ENCODE measurements around the gene FMR1NB. TPM values are rescaled to one million over a fixed set of nuclear protein-coding genes. Genes with fewer than 3 reads are reported as not detected.

Gene FMR1NB
- polyA plus RNA-seq, 1 donor from 2014 or later = not detected

- Histone ChIP-seq H3K27ac (ENCODE audit: low read length) (no peak overlapping the region), H3K36me3 (ENCODE audit: insufficient read depth, low read length) (no peaks in the 10 kb centered on the region), H3F3A (ENCODE audit: insufficient read depth, low read length, poor library complexity, severe bottlenecking) (no peaks in the 10 kb centered on the region), H2AFZ (ENCODE audit: low read depth, low read length) (no peak overlapping the region), H3K4me2 (ENCODE audit: low read length) (no peak overlapping the region), H3K79me2 (replicated peaks; ENCODE audit: insufficient read depth, low read length) (no peaks in the 10 kb centered on the region), H3K9me2 (ENCODE audit: insufficient read depth, low read length) (no peaks in the 10 kb centered on the region), H4K20me1 (ENCODE audit: insufficient read depth) (no peaks in the 10 kb centered on the region), H3K9me3 (ENCODE audit: low read length) (no peaks in the 10 kb centered on the region), H3K27me3 (ENCODE audit: insufficient read depth, low read depth, low read length) (no peaks in the 10 kb centered on the region), H3K4me3 (ENCODE audit: low read length) (no peak overlapping the region), H3K9ac (ENCODE audit: low read length) (no peak overlapping the region)
- TF ChIP-seq MXI1 (conservative IDR thresholded peaks at IDR 0.05; ENCODE audit: poor library complexity, severe bottlenecking) = no peak
- TF ChIP-seq TAF1 (IDR thresholded peaks at IDR 0.05; ENCODE audit: low read depth) = no peak
- TF ChIP-seq EP300 (conservative IDR thresholded peaks at IDR 0.05; ENCODE audit: poor library complexity, severe bottlenecking) = no peak
- TF ChIP-seq, protein P1, sequence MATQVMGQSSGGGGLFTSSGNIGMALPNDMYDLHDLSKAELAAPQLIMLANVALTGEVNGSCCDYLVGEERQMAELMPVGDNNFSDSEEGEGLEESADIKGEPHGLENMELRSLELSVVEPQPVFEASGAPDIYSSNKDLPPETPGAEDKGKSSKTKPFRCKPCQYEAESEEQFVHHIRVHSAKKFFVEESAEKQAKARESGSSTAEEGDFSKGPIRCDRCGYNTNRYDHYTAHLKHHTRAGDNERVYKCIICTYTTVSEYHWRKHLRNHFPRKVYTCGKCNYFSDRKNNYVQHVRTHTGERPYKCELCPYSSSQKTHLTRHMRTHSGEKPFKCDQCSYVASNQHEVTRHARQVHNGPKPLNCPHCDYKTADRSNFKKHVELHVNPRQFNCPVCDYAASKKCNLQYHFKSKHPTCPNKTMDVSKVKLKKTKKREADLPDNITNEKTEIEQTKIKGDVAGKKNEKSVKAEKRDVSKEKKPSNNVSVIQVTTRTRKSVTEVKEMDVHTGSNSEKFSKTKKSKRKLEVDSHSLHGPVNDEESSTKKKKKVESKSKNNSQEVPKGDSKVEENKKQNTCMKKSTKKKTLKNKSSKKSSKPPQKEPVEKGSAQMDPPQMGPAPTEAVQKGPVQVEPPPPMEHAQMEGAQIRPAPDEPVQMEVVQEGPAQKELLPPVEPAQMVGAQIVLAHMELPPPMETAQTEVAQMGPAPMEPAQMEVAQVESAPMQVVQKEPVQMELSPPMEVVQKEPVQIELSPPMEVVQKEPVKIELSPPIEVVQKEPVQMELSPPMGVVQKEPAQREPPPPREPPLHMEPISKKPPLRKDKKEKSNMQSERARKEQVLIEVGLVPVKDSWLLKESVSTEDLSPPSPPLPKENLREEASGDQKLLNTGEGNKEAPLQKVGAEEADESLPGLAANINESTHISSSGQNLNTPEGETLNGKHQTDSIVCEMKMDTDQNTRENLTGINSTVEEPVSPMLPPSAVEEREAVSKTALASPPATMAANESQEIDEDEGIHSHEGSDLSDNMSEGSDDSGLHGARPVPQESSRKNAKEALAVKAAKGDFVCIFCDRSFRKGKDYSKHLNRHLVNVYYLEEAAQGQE (IDR thresholded peaks at IDR 0.05; ENCODE audit: borderline replicate concordance) = no peak
- TF ChIP-seq RAD21 (conservative IDR thresholded peaks at IDR 0.05) = no peak
- no peak for TF ChIP-seq SMC3 (conservative IDR thresholded peaks at IDR 0.05; ENCODE audit: poor library complexity)
- no peak for TF ChIP-seq CTCF (IDR thresholded peaks at IDR 0.05; ENCODE audit: poor library complexity, severe bottlenecking)
Measured at GRCh38 chrX:147978931-147979330, 2.2 kb upstream of the FMR1NB start.

- Histone ChIP-seq H3K4me2 (ENCODE audit: low read length) (no peak overlapping the region), H3K9me3 (ENCODE audit: low read length) (no peaks in the 10 kb centered on the region), H3F3A (ENCODE audit: insufficient read depth, low read length, poor library complexity, severe bottlenecking) (no peaks in the 10 kb centered on the region), H2AFZ (ENCODE audit: low read depth, low read length) (no peak overlapping the region), H3K27me3 (ENCODE audit: insufficient read depth, low read depth, low read length) (no peaks in the 10 kb centered on the region), H3K9me2 (ENCODE audit: insufficient read depth, low read length) (no peaks in the 10 kb centered on the region), H3K9ac (ENCODE audit: low read length) (no peak overlapping the region), H3K4me3 (ENCODE audit: low read length) (no peak overlapping the region), H3K79me2 (replicated peaks; ENCODE audit: insufficient read depth, low read length) (no peaks in the 10 kb centered on the region), H3K27ac (ENCODE audit: low read length) (no peak overlapping the region), H3K36me3 (ENCODE audit: insufficient read depth, low read length) (no peaks in the 10 kb centered on the region), H4K20me1 (ENCODE audit: insufficient read depth) (no peaks in the 10 kb centered on the region)
- TF ChIP-seq RAD21 (conservative IDR thresholded peaks at IDR 0.05) (no peak), MXI1 (conservative IDR thresholded peaks at IDR 0.05; ENCODE audit: poor library complexity, severe bottlenecking) (no peak), TAF1 (IDR thresholded peaks at IDR 0.05; ENCODE audit: low read depth) (no peak), SMC3 (conservative IDR thresholded peaks at IDR 0.05; ENCODE audit: poor library complexity) (no peak), EP300 (conservative IDR thresholded peaks at IDR 0.05; ENCODE audit: poor library complexity, severe bottlenecking) (no peak)
- TF ChIP-seq, protein P1 (IDR thresholded peaks at IDR 0.05; ENCODE audit: borderline replicate concordance) = no peak
Measured at GRCh38 chrX:148020329-148020728, 39.2 kb downstream of the FMR1NB start.

Data from neural cell (in vitro differentiated cells).